GM18498 (cell line): ENCODE measurements around the gene NPFFR1.
A peak's percentile ranks its signal among the peaks of the same experiment; 100 is the strongest.
"Not testable (repeated sequence)": the region's sequence is repeated elsewhere in the genome, so short reads cannot be mapped to it uniquely, and the experiment has no call there.

Experiments
- ATAC-seq: cut with Tn5 transposase; IDR thresholded peaks from one replicate; pipeline ENCODE4 v1.9.1; 2021; ENCODE audit warnings: mild to moderate bottlenecking, moderate library complexity; ENCODE audit not compliant: unreplicated experiment

Gene NPFFR1

GRCh38 chr10:70258216-70258615 is 25.6 kb downstream of the NPFFR1 start:
- no peak for ATAC-seq

- not testable (repeated sequence) for ATAC-seq
Observed at GRCh38 chr10:70257816-70258215, 26.0 kb downstream of the NPFFR1 start.

GRCh38 chr10:70256463-70256862 is 27.3 kb downstream of the NPFFR1 start:
- no peak for ATAC-seq

GRCh38 chr10:70255329-70256299 is 28.2 kb downstream of the NPFFR1 start:
- ATAC-seq = no peak

- no peak for ATAC-seq
Observed at GRCh38 chr10:70254778-70255328, 29.0 kb downstream of the NPFFR1 start.

GRCh38 chr10:70253878-70254765 is 29.7 kb downstream of the NPFFR1 start:
- ATAC-seq = no peak

- no peak for ATAC-seq
Observed at GRCh38 chr10:70250961-70251680, 32.7 kb downstream of the NPFFR1 start.

- no peak for ATAC-seq
Observed at GRCh38 chr10:70247360-70247759, 36.4 kb downstream of the NPFFR1 start.

GRCh38 chr10:70241081-70241480 is 42.7 kb downstream of the NPFFR1 start:
- ATAC-seq = no peak

- ATAC-seq = not testable (repeated sequence)
Observed at GRCh38 chr10:70239986-70240385, 43.8 kb downstream of the NPFFR1 start.

- not testable (repeated sequence) for ATAC-seq
Observed at GRCh38 chr10:70239077-70239976, 44.5 kb downstream of the NPFFR1 start.

- not testable (repeated sequence) for ATAC-seq
Observed at GRCh38 chr10:70237958-70238536, 45.8 kb downstream of the NPFFR1 start.

GRCh38 chr10:70234668-70235447 is 48.9 kb downstream of the NPFFR1 start:
- ATAC-seq = no peak

- ATAC-seq = no peak
Observed at GRCh38 chr10:70233939-70234300, 49.9 kb downstream of the NPFFR1 start.

- peak; percentile 89 for ATAC-seq
Observed at GRCh38 chr10:70233109-70233938, 50.5 kb downstream of the NPFFR1 start, which contains the start of gene PPA1. Gene PPA1, minus strand, starts transcription at chr10:70233429. Its CDS starts 102 bp downstream, at chr10:70233327.

GRCh38 chr10:70232859-70233108 is 51.0 kb downstream of the NPFFR1 start:
- ATAC-seq = no peak

- no peak for ATAC-seq
Observed at GRCh38 chr10:70232155-70232858, 51.5 kb downstream of the NPFFR1 start.
